CD4-positive, alpha-beta T cell treated with Interleukin-15 for 4 hours (primary cell): ENCODE measurements around the gene CRYZL1.

ENCODE experiments used
- DNase-seq: peaks from one replicate; pipeline ENCODE4 v3.0.0-alpha.2; 2020; ENCODE audit warnings: low spot score

The CRYZL1 gene

GRCh38 chr21:33560965-33561364 lies 80.6 kb downstream of the CRYZL1 start:
- DNase-seq, result no peak

- DNase-seq, result no peak
Observed at GRCh38 chr21:33559813-33560212, 81.7 kb downstream of the CRYZL1 start.

GRCh38 chr21:33558777-33559421 lies 82.6 kb downstream of the CRYZL1 start:
- no peak for DNase-seq

- no peak for DNase-seq
Observed at GRCh38 chr21:33557447-33557846, 84.1 kb downstream of the CRYZL1 start.

GRCh38 chr21:33554982-33555344 lies 86.6 kb downstream of the CRYZL1 start:
- no peak for DNase-seq

- no peak for DNase-seq
Observed at GRCh38 chr21:33554236-33554981, 87.1 kb downstream of the CRYZL1 start.

- no peak for DNase-seq
Observed at GRCh38 chr21:33552999-33553598, 88.4 kb downstream of the CRYZL1 start.

- no peak for DNase-seq
Observed at GRCh38 chr21:33552093-33552998, 89.2 kb downstream of the CRYZL1 start.

GRCh38 chr21:33551664-33552063 lies 89.9 kb downstream of the CRYZL1 start:
- no peak for DNase-seq

- DNase-seq, result no peak
Observed at GRCh38 chr21:33550772-33551660, 90.5 kb downstream of the CRYZL1 start.

GRCh38 chr21:33549848-33550771 lies 91.4 kb downstream of the CRYZL1 start:
- no peak for DNase-seq

GRCh38 chr21:33546086-33546485 lies 95.5 kb downstream of the CRYZL1 start:
- DNase-seq, result no peak

- DNase-seq, result no peak
Observed at GRCh38 chr21:33544451-33545195, 96.9 kb downstream of the CRYZL1 start.

GRCh38 chr21:33543505-33544129 lies 97.9 kb downstream of the CRYZL1 start:
- peak; percentile 49 for DNase-seq

GRCh38 chr21:33542640-33543504 lies 98.7 kb downstream of the CRYZL1 start, which contains the start of gene SON:
SON (plus strand) TSS chr21:33543038; CDS start chr21:33543093, 55 bp downstream.
- DNase-seq, result peak; percentile 98

- peak; percentile 74 for DNase-seq
Observed at GRCh38 chr21:33541756-33542639, 99.5 kb downstream of the CRYZL1 start, which contains the start of gene GART. GART (minus strand) TSS chr21:33542117; CDS start chr21:33539315, 2,802 bp downstream.
